LNCaP clone FGC (cell line): ENCODE data around the gene LRP5.
"Not testable (repeated sequence)": the region's sequence is repeated elsewhere in the genome, so short reads cannot be mapped to it uniquely, and the experiment has no call there.

Experiments
- DNase-seq: peaks from one replicate; pipeline ENCODE4 v3.0.0-alpha.2; 2011; ENCODE audit warnings: low read depth
- H3K4me3 ChIP-seq: 2 replicates; pipeline ENCODE4 v1.5.1; 2011; ENCODE audit warnings: mild to moderate bottlenecking, low read depth, low read length, control low read depth
- CTCF ChIP-seq: IDR thresholded peaks from 2 replicates; pipeline ENCODE4 v1.5.1; 2012; ENCODE audit warnings: mild to moderate bottlenecking; ENCODE audit not compliant: control insufficient read depth, insufficient read depth; ENCODE audit errors: extremely low read depth

Gene LRP5

DNA sequence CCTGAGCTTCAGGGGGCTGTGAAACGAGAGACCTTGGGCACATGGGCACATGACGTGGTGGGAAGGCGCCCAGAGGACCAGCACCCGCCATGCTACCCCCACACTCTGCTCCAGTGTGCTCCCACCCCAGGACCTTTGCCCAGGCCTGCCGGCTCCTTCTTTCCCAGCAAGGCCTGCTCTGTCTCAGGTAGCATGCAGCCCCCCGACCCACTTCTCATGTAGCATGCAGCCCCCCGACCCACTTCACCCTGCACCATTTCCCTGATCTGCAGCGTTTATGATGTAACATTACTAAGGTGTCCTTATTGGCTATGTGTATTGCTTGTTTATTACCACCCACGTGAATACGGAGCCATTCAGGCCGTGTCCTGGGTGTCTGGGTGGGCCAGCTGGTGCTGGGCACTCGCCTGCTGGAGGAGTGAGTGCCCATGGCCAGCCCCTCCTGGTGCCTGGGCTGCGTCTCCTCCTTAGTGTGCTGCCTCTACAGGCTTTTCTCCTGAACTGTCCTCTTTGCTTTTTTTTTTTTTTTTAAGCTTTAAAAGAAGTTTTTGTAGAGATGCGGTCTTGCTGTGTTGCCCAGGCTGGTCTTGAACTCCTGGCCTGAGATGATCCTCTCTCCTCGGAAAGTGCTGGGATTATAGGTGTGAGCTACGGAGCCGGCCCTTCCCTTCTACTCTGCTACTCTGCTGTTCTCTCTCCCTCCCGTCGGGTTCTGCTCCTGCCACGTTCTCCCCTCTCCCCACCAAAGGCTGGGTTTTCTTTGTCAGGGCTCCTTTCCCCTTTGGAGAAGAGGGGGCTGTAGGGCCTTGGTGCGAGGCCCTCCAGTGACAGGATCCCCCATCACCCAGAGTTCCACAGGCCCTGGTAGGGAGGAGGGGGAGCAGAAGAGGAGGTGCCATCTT lies 29.4 kb downstream of the LRP5 start:
- H3K4me3 ChIP-seq: peak overlapping the region; percentile 36
- DNase-seq: no peak
- no peak for TF ChIP-seq CTCF

DNA sequence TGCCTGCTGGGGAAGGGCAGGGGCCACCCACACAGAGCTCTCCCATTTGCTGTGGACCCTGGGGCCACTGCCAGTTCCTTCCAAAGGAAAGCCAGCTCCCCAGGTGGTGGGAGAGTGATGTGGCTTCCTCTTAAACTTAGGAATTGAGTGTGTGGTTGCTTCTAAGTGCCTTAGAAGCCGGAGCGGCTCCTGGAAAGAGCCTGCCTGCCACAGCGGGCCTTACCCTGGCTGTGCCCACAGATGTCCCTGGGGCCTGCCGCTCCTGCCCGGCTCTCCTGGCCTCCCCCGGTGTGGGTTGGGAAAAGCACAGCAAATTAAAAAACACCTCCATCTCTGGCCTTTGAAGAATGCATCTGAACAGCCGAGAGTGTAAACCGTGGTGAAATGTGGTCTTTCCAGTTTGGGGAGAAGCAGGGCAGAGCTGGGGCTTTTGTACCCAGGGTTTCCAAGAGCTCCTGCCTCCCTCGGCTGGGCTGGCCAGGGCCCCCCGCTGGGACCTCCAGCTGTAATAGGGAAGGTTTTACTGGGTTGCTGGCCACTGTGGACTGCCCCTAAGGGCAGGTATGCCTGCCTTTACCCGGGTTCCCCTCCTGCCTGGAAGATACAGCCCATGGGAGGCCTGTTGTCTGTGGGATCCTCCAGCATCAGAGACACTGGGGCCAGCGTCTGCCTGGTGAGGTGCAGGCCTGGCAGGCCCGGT lies 30.2 kb downstream of the LRP5 start:
- H3K4me3 ChIP-seq: peak overlapping the region; percentile 36
- peak; percentile 64 for DNase-seq
- no peak for TF ChIP-seq CTCF

GRCh38 chr11:68343761-68344256 lies 31.4 kb downstream of the LRP5 start:
- H3K4me3 ChIP-seq: no peak overlapping the region
- TF ChIP-seq CTCF: no peak
- DNase-seq: no peak

GRCh38 chr11:68344821-68345220 lies 32.4 kb downstream of the LRP5 start:
- DNase-seq, H3K4me3 ChIP-seq: not testable (repeated sequence)

- TF ChIP-seq CTCF: no peak
- DNase-seq: no peak
- no peak overlapping the region for H3K4me3 ChIP-seq
Observed at GRCh38 chr11:68345776-68346461, 33.5 kb downstream of the LRP5 start.

DNA sequence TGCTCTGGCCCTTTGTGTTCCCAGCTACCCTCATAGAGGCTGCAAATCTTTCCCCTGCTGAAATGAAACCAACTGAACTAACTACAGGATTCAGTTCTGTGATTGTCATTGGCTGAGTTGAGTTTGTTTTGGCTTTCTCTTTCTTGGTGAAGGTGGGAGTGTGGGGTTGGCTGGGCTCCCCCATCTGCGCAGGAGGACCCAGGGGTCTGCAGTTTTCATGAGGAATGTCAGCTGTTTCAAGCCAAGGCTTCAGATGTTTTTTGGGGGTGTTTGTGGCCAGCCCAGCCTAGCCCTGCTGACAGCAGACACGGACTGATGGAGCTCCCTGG lies 34.0 kb downstream of the LRP5 start:
- DNase-seq: no peak
- TF ChIP-seq CTCF: no peak
- H3K4me3 ChIP-seq: no peak overlapping the region

GRCh38 chr11:68347345-68347744 lies 35.0 kb downstream of the LRP5 start:
- no peak for DNase-seq
- H3K4me3 ChIP-seq: no peak overlapping the region
- TF ChIP-seq CTCF: no peak
